ENCODE measurements around the gene LRP6. TPM values are rescaled to one million over a fixed set of nuclear protein-coding genes. Genes with fewer than 3 reads are reported as not detected.
A peak's percentile ranks its signal among the peaks of the same experiment; 100 is the strongest.

The LRP6 gene
- total and polyA plus RNA-seq, 10 of the 15 experiments (the other 5 are each of a cell fraction or from before 2014, with no cell fraction given) = 1.5 to 14.9 (median 6.1) TPM

DNA sequence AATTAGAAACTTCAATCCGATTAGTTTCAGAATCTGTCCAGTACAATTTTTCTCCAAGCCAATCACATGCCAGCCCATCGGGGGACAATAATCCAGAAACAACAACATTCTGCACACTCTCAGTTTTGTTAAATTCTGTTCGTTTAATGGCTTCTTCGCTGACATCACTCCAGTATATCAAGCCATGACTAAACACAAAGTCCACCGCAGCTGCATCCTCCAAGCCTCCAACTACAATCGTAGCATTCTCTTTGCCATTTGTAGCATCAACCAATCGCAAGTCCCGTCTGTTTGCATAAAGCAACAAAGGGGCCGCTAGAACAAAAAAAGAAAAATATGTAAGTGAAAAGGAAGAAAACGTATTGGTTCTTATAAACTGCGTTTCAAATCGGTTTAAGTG, 22.5 kb downstream of the LRP6 start:
- no peaks in the 10 kb centered on the region for H4K20me1 ChIP-seq (ENCODE audit: control insufficient read depth, insufficient read depth)
- intact Hi-C loops (cut with micrococcal nuclease; ENCODE audit: unreplicated experiment) = no loop called here
- FAIRE-seq (no peak), DNase-seq (ENCODE audit: low read depth, low spot score) (no peak), ATAC-seq (no peak)
- no peak overlapping the region for H3K9ac ChIP-seq (ENCODE audit: control insufficient read depth, insufficient read depth, low read length)
- ChIA-PET CTCF (no interaction called here), SMC1A (ENCODE audit: uncharacterized antibody, unreplicated experiment) (no interaction called here), POLR2A (no interaction called here), RAD21 (ENCODE audit: unreplicated experiment) (no interaction called here)
- in situ Hi-C loops (cut with MboI) = no loop called here
- H3K36me3 ChIP-seq (ENCODE audit: control insufficient read depth in 2 of 2, insufficient read depth in 2 of 2, low read length in 1 of 2) = no peaks in the 10 kb centered on the region
- no peaks in the 10 kb centered on the region; the same call in 1 of the 3 replicates for H3K9me3 ChIP-seq (replicated peaks; ENCODE audit: control insufficient read depth, insufficient read depth, low read length)
- 0 out of 2 replicates have a peak, but pooled peaks cover 3% of the 10 kb centered on the region for H3K4me1 ChIP-seq (ENCODE audit: control insufficient read depth, insufficient read depth, low read length)
- no peak overlapping the region for H3K27ac ChIP-seq (ENCODE audit: control insufficient read depth, insufficient read depth)
- 83% methylated on average over 12 of the region's 12 CpGs for WGBS (ENCODE audit: insufficient coverage, insufficient replicate concordance, low lambda C conversion rate, missing lambda C conversion rate)
- H2AFZ ChIP-seq (ENCODE audit: control insufficient read depth, low read depth, low read length) = no peak overlapping the region
- no peak overlapping the region for H3K4me2 ChIP-seq (ENCODE audit: control insufficient read depth, insufficient read depth)
- H3K79me2 ChIP-seq (ENCODE audit: control insufficient read depth, insufficient read depth, low read length) = peaks cover 2% of the 10 kb centered on the region
- no TSS peak for BruUV-seq (replicated peaks)
- H3K4me3 ChIP-seq = no peak overlapping the region
- no peaks in the 10 kb centered on the region for H3K27me3 ChIP-seq (replicated peaks in 1 of 2; ENCODE audit: control insufficient read depth in 2 of 2, insufficient read depth in 2 of 2, low read length in 1 of 2)
- TF ChIP-seq SUZ12 (IDR thresholded peaks at IDR 0.05; ENCODE audit: unreplicated experiment) (no peak), SREBF2 (IDR thresholded peaks at IDR 0.05; ENCODE audit: low read length) (no peak), MTA2 (IDR thresholded peaks at IDR 0.05; ENCODE audit: low read depth) (no peak), NFIC (IDR thresholded peaks at IDR 0.05; ENCODE audit: low read depth, low read length) (no peak), NFYA (IDR thresholded peaks at IDR 0.05; ENCODE audit: borderline replicate concordance, low read depth, low read length) (no peak)

DNA sequence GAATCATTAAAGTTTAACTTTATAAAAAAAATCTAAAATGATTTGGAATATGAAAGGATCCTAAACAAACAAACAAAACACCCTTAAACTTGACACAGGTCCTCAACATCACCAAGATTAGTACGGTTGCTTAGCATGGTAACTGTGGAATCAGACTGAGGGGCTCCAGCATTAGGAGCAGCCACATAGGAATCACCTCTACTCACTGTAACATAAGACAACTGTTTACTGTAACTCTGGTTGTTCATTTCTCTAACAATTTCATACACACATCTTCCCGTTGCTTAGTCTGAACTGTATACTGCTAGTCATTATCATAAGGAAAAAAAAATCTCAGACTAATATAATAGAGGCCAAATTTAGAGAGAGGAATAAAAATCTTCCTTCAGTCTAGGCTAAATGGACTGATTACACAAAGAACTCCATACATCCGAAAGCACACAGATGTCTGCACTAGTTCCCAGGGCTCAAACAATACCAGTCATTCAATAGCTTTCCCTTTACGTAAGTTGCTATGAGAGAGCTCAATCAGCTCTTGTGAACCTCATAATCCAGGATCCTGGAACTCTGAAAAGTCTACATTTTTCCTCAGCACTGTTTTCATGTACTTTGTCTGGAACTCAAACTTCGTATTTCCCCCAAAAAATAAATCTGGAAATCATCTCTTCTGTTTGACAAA, 26.0 kb downstream of the LRP6 start:
- ATAC-seq (no peak), DNase-seq (ENCODE audit: low read depth, low spot score) (no peak), FAIRE-seq (no peak)
- in situ Hi-C loops (cut with MboI) (no loop called here), intact Hi-C loops (cut with micrococcal nuclease; ENCODE audit: unreplicated experiment) (no loop called here)
- Histone ChIP-seq H3K4me3 (no peak overlapping the region), H3K4me2 (ENCODE audit: control insufficient read depth, insufficient read depth) (no peak overlapping the region), H3K36me3 (ENCODE audit: control insufficient read depth in 2 of 2, insufficient read depth in 2 of 2, low read length in 1 of 2) (no peaks in the 10 kb centered on the region), H3K9me3 (replicated peaks; ENCODE audit: control insufficient read depth, insufficient read depth, low read length) (no peaks in the 10 kb centered on the region; the same call in 2 of the 3 replicates), H2AFZ (ENCODE audit: control insufficient read depth, low read depth, low read length) (no peak overlapping the region), H4K20me1 (ENCODE audit: control insufficient read depth, insufficient read depth) (no peaks in the 10 kb centered on the region), H3K4me1 (ENCODE audit: control insufficient read depth, insufficient read depth, low read length) (no peaks in the 10 kb centered on the region), H3K27me3 (replicated peaks in 1 of 2; ENCODE audit: control insufficient read depth in 2 of 2, insufficient read depth in 2 of 2, low read length in 1 of 2) (no peaks in the 10 kb centered on the region), H3K79me2 (ENCODE audit: control insufficient read depth, insufficient read depth, low read length) (peaks cover 1% of the 10 kb centered on the region), H3K9ac (ENCODE audit: control insufficient read depth, insufficient read depth, low read length) (no peak overlapping the region), H3K27ac (ENCODE audit: control insufficient read depth, insufficient read depth) (no peak overlapping the region)
- ChIA-PET POLR2A (no interaction called here), SMC1A (ENCODE audit: uncharacterized antibody, unreplicated experiment) (no interaction called here), CTCF (interaction anchor here (1.0 kb wide), 1 partner anchor 19 kb away, joined by 3 read pairs; no protein-coding TSS in a partner anchor), RAD21 (ENCODE audit: unreplicated experiment) (no interaction called here)
- BruUV-seq (replicated peaks) = TSS peak; percentile 36
- 62% methylated on average over 5 of the region's 5 CpGs for WGBS (ENCODE audit: insufficient coverage, insufficient replicate concordance, low lambda C conversion rate, missing lambda C conversion rate)
- TF ChIP-seq ZZZ3 (IDR thresholded peaks at IDR 0.05; ENCODE audit: control insufficient read depth, insufficient read length, low read depth) = no peak
- TF ChIP-seq, protein P1, sequence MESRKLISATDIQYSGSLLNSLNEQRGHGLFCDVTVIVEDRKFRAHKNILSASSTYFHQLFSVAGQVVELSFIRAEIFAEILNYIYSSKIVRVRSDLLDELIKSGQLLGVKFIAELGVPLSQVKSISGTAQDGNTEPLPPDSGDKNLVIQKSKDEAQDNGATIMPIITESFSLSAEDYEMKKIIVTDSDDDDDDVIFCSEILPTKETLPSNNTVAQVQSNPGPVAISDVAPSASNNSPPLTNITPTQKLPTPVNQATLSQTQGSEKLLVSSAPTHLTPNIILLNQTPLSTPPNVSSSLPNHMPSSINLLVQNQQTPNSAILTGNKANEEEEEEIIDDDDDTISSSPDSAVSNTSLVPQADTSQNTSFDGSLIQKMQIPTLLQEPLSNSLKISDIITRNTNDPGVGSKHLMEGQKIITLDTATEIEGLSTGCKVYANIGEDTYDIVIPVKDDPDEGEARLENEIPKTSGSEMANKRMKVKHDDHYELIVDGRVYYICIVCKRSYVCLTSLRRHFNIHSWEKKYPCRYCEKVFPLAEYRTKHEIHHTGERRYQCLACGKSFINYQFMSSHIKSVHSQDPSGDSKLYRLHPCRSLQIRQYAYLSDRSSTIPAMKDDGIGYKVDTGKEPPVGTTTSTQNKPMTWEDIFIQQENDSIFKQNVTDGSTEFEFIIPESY (IDR thresholded peaks at IDR 0.05) = no peak
- no peak for TF ChIP-seq ZNF24 (IDR thresholded peaks at IDR 0.05)
- TF ChIP-seq, protein P2, sequence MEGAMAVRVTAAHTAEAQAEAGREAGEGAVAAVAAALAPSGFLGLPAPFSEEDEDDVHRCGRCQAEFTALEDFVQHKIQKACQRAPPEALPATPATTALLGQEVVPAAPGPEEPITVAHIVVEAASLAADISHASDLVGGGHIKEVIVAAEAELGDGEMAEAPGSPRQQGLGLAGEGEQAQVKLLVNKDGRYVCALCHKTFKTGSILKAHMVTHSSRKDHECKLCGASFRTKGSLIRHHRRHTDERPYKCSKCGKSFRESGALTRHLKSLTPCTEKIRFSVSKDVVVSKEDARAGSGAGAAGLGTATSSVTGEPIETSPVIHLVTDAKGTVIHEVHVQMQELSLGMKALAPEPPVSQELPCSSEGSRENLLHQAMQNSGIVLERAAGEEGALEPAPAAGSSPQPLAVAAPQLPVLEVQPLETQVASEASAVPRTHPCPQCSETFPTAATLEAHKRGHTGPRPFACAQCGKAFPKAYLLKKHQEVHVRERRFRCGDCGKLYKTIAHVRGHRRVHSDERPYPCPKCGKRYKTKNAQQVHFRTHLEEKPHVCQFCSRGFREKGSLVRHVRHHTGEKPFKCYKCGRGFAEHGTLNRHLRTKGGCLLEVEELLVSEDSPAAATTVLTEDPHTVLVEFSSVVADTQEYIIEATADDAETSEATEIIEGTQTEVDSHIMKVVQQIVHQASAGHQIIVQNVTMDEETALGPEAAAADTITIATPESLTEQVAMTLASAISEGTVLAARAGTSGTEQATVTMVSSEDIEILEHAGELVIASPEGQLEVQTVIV (IDR thresholded peaks at IDR 0.05; ENCODE audit: borderline replicate concordance, partially characterized antibody) = no peak
- no peak for TF ChIP-seq YY1 (IDR thresholded peaks at IDR 0.05; ENCODE audit: low read depth, low read length)
- TF ChIP-seq ESRRA (IDR thresholded peaks at IDR 0.05; ENCODE audit: low read length) = no peak

Data from GM12878 (cell line).